GM12872 (cell line): ENCODE data around the gene YTHDF1.

Experiments used
- TF ChIP-seq, protein P1 (sequence below): IDR thresholded peaks from 3 replicates; pipeline ENCODE4 v1.5.1; 2011; ENCODE audit warnings: low read depth, mild to moderate bottlenecking, low read length, moderate library complexity; ENCODE audit not compliant: insufficient read depth

Gene YTHDF1

GRCh38 chr20:63208346-63208909 is 7.5 kb downstream of the YTHDF1 start:
- TF ChIP-seq, protein P1, sequence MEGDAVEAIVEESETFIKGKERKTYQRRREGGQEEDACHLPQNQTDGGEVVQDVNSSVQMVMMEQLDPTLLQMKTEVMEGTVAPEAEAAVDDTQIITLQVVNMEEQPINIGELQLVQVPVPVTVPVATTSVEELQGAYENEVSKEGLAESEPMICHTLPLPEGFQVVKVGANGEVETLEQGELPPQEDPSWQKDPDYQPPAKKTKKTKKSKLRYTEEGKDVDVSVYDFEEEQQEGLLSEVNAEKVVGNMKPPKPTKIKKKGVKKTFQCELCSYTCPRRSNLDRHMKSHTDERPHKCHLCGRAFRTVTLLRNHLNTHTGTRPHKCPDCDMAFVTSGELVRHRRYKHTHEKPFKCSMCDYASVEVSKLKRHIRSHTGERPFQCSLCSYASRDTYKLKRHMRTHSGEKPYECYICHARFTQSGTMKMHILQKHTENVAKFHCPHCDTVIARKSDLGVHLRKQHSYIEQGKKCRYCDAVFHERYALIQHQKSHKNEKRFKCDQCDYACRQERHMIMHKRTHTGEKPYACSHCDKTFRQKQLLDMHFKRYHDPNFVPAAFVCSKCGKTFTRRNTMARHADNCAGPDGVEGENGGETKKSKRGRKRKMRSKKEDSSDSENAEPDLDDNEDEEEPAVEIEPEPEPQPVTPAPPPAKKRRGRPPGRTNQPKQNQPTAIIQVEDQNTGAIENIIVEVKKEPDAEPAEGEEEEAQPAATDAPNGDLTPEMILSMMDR, result no peak

DNA sequence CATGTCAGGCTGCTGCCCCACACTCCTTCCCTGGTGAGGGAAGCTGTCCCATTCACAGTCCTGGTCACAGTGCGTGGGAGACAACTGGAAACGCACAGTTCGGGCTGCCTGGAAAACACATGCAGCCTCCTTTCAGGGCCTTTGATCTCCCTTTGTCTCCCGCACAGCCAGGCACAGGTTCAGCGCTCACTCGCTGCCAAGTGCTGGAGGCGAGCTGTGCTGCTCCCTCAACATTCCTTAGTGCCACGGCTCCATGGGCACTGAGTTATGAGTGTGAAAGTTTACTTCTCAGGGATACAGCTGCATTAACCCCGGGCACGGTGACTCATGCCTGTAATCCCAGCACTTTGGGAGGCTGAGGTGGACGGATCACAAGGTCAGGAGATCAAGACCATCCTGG is 9.1 kb downstream of the YTHDF1 start:
- TF ChIP-seq, protein P1, result no peak

- TF ChIP-seq, protein P1, result no peak
Observed at GRCh38 chr20:63205896-63206295, 10.0 kb downstream of the YTHDF1 start.

DNA sequence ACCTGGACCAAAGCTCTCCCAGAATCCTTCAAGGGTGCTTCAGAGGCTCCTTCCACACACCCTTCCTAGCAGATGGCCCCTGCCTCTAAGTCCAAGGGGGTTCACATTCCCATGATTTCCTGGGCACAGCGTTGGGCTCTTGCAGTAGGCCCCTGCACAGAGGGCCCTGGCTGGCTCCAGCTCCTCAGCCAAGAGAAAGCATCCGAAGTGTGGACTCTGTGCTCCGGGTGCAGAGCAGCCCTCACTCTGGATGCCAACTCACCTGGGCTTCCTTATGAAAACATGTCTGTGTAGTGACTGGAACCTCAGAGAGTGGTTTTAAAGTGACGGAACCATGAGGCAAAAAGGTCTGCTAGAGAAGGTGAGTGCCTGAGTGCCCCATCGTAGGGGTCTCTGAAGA is 11.6 kb downstream of the YTHDF1 start:
- TF ChIP-seq, protein P1, result no peak

GRCh38 chr20:63202811-63203526 is 13.0 kb downstream of the YTHDF1 start:
- TF ChIP-seq, protein P1, result no peak

DNA sequence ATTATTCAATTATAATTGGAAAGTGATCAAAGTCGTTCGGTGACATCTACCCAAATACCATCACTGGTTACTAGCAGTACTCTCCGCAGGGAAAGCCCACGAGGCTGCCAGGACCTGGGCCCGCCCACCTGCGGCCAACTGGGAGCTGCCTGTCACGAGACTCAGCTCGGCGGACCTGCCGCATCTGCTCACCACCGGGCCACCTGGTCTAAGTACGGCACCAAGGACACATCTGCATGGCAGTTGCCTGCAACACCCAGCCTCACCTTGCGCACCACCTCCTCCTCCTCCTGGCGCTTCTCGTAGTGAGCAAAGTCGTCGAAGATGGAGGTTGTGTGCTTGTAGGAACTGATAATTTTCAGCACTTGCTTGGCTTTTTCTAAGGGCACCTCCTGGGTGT is 13.9 kb downstream of the YTHDF1 start:
- TF ChIP-seq, protein P1, result no peak

DNA sequence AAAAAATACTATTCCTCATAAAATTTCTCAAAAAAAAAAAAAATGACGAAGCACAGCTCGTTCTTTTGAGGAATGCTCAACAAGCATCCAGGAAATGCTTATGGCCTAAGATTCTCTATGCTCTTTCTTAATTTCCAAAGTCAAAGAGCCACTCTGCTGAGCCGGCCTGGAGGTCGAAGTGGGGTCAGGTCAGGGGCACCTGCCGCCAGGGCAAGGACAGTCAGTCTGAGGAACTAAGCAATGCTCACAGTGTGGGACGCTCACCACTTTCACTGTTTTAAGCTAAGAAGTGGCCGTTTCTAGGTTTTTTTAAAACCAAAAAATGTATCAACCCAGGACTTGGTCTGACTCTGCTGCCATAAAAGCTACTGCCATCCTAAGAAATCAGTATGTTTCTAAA is 17.3 kb downstream of the YTHDF1 start:
- TF ChIP-seq, protein P1, result no peak
